HepG2 (cell line): ENCODE measurements around the gene FUT8.
"Not testable (repeated sequence)": the region's sequence is repeated elsewhere in the genome, so short reads cannot be mapped to it uniquely, and the experiment has no call there.

Experiments
- KDM2A ChIP-seq: sonication (generic); formaldehyde crosslinking; IDR thresholded peaks from 2 replicates; pipeline ENCODE4 v1.4.0; 2020; ENCODE audit warnings: low read depth, missing genetic modification reagents, borderline replicate concordance
- MYC ChIP-seq: sonication (generic); formaldehyde crosslinking; IDR thresholded peaks from 2 replicates; pipeline ENCODE4 v1.9.0; 2021; ENCODE audit warnings: missing genetic modification reagents, borderline replicate concordance
- RAD21 ChIP-seq: fragments of 450-650 bp; formaldehyde crosslinking; IDR thresholded peaks from 2 replicates; pipeline ENCODE4 v1.5.0; 2020; ENCODE audit warnings: mild to moderate bottlenecking
- ZNF780A ChIP-seq: sonication (generic); formaldehyde crosslinking; IDR thresholded peaks from 2 replicates; pipeline ENCODE4 v1.8.0; 2022; ENCODE audit warnings: mild to moderate bottlenecking, missing genetic modification reagents, moderate library complexity
- TF ChIP-seq, protein P1 (sequence below): sonication (generic); formaldehyde crosslinking; IDR thresholded peaks from 2 replicates; pipeline ENCODE4 v1.4.0; 2020; ENCODE audit warnings: missing genetic modification reagents
- TF ChIP-seq, protein P2 (sequence below): IDR thresholded peaks from 2 replicates; pipeline ENCODE4 v1.6.1; 2016; ENCODE audit warnings: mild to moderate bottlenecking
- TF ChIP-seq, protein P3 (sequence below): sonication (generic); formaldehyde crosslinking; IDR thresholded peaks from 2 replicates; pipeline ENCODE4 v1.5.0; 2020; ENCODE audit warnings: mild to moderate bottlenecking, missing genetic modification reagents, moderate library complexity
- TF ChIP-seq, protein P4 (sequence below): sonication (generic); formaldehyde crosslinking; IDR thresholded peaks from 2 replicates; pipeline ENCODE4 v1.4.0; 2020; ENCODE audit warnings: missing genetic modification reagents, mild to moderate bottlenecking, borderline replicate concordance

DNA sequence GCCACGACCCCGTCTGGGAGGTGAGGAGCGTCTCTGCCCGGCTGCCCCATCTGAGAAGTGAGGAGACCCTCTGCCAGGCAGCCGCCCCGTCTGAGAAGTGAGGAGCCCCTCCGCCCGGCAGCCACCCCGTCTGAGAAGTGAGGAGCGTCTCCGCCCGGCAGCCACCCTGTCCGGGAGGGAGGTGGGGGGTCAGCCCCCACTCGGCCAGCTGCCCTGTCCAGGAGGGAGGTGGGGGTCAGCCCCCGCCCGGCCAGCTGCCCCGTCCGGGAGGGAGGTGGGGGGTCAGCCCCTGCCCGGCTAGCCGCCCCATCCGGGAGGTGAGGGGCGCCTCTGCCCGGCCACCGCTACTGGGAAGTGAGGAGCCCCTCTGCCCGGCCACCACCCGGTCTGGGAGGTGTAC, 221.1 kb downstream of the FUT8 start:
- TF ChIP-seq, protein P1, sequence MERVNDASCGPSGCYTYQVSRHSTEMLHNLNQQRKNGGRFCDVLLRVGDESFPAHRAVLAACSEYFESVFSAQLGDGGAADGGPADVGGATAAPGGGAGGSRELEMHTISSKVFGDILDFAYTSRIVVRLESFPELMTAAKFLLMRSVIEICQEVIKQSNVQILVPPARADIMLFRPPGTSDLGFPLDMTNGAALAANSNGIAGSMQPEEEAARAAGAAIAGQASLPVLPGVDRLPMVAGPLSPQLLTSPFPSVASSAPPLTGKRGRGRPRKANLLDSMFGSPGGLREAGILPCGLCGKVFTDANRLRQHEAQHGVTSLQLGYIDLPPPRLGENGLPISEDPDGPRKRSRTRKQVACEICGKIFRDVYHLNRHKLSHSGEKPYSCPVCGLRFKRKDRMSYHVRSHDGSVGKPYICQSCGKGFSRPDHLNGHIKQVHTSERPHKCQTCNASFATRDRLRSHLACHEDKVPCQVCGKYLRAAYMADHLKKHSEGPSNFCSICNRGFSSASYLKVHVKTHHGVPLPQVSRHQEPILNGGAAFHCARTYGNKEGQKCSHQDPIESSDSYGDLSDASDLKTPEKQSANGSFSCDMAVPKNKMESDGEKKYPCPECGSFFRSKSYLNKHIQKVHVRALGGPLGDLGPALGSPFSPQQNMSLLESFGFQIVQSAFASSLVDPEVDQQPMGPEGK (CRISPR knock-in tag): not testable (repeated sequence)
- TF ChIP-seq, protein P2, sequence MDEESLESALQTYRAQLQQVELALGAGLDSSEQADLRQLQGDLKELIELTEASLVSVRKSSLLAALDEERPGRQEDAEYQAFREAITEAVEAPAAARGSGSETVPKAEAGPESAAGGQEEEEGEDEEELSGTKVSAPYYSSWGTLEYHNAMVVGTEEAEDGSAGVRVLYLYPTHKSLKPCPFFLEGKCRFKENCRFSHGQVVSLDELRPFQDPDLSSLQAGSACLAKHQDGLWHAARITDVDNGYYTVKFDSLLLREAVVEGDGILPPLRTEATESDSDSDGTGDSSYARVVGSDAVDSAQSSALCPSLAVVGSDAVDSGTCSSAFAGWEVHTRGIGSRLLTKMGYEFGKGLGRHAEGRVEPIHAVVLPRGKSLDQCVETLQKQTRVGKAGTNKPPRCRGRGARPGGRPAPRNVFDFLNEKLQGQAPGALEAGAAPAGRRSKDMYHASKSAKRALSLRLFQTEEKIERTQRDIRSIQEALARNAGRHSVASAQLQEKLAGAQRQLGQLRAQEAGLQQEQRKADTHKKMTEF (CRISPR knock-in tag): not testable (repeated sequence)
- TF ChIP-seq MYC, ZNF780A, RAD21, KDM2A (CRISPR knock-in tag): not testable (repeated sequence)
- TF ChIP-seq, protein P3, sequence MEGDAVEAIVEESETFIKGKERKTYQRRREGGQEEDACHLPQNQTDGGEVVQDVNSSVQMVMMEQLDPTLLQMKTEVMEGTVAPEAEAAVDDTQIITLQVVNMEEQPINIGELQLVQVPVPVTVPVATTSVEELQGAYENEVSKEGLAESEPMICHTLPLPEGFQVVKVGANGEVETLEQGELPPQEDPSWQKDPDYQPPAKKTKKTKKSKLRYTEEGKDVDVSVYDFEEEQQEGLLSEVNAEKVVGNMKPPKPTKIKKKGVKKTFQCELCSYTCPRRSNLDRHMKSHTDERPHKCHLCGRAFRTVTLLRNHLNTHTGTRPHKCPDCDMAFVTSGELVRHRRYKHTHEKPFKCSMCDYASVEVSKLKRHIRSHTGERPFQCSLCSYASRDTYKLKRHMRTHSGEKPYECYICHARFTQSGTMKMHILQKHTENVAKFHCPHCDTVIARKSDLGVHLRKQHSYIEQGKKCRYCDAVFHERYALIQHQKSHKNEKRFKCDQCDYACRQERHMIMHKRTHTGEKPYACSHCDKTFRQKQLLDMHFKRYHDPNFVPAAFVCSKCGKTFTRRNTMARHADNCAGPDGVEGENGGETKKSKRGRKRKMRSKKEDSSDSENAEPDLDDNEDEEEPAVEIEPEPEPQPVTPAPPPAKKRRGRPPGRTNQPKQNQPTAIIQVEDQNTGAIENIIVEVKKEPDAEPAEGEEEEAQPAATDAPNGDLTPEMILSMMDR (CRISPR knock-in tag): not testable (repeated sequence)
- TF ChIP-seq, protein P4, sequence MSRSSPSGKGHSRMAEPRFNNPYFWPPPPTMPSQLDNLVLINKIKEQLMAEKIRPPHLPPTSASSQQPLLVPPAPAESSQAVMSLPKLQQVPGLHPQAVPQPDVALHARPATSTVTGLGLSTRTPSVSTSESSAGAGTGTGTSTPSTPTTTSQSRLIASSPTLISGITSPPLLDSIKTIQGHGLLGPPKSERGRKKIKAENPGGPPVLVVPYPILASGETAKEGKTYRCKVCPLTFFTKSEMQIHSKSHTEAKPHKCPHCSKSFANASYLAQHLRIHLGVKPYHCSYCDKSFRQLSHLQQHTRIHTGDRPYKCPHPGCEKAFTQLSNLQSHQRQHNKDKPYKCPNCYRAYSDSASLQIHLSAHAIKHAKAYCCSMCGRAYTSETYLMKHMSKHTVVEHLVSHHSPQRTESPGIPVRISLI (CRISPR knock-in tag): not testable (repeated sequence)
